OCI-LY1 (cell line): ENCODE data around the gene CLCN6.

ENCODE experiments used
- H2AFZ ChIP-seq: fragments of 200-600 bp; sonication (generic), shearing (Covaris generic); 2 replicates; pipeline ENCODE4 v1.6.0; 2014; ENCODE audit warnings: antibody characterized with exemption, mild to moderate bottlenecking, low read length
- H3F3A ChIP-seq: fragments of 200-600 bp; sonication (generic), shearing (Covaris generic); 2 replicates; pipeline ENCODE4 v1.6.0; 2014; ENCODE audit warnings: mild to moderate bottlenecking, antibody characterized with exemption, low read length, moderate library complexity; ENCODE audit not compliant: insufficient read depth
- H3K27ac ChIP-seq: fragments of 200-600 bp; sonication (generic); 2 replicates; pipeline ENCODE4 v1.5.1; 2014; ENCODE audit warnings: low read length, mixed run types, mild to moderate bottlenecking, low read depth; ENCODE audit not compliant: poor library complexity, severe bottlenecking
- H3K27me3 ChIP-seq: fragments of 200-600 bp; sonication (generic); 2 replicates; pipeline ENCODE4 v1.6.0; 2014; ENCODE audit warnings: antibody characterized with exemption, mild to moderate bottlenecking, low read length, moderate library complexity; ENCODE audit not compliant: insufficient read depth
- H3K36me3 ChIP-seq: fragments of 200-600 bp; sonication (generic); 2 replicates; pipeline ENCODE4 v1.6.1; 2014; ENCODE audit warnings: mild to moderate bottlenecking, antibody characterized with exemption, low read length, moderate library complexity, mixed read lengths; ENCODE audit not compliant: insufficient read depth
- H3K4me1 ChIP-seq: fragments of 200-600 bp; sonication (generic); 2 replicates; pipeline ENCODE4 v1.5.1; 2014; ENCODE audit warnings: mild to moderate bottlenecking, low read length, moderate library complexity; ENCODE audit not compliant: insufficient read depth, severe bottlenecking
- H3K4me2 ChIP-seq: fragments of 200-600 bp; sonication (generic), shearing (Covaris generic); 2 replicates; pipeline ENCODE4 v1.6.1; 2014; ENCODE audit warnings: low read length
- H3K4me3 ChIP-seq: fragments of 200-600 bp; sonication (generic); 2 replicates; pipeline ENCODE4 v1.5.1; 2014; ENCODE audit warnings: low read length, low read depth, mild to moderate bottlenecking, mixed read lengths; ENCODE audit not compliant: poor library complexity, severe bottlenecking
- H3K79me2 ChIP-seq: fragments of 200-600 bp; shearing (Covaris generic); 2 replicates; pipeline ENCODE4 v1.6.1; 2016; ENCODE audit warnings: mixed run types, low read length, mixed read lengths; ENCODE audit not compliant: insufficient read depth
- H3K9ac ChIP-seq: fragments of 200-600 bp; sonication (generic), shearing (Covaris generic); 2 replicates; pipeline ENCODE4 v1.6.1; 2014; ENCODE audit warnings: mild to moderate bottlenecking, low read length, mixed read lengths
- H3K9me2 ChIP-seq: fragments of 200-600 bp; sonication (generic), shearing (Covaris generic); 2 replicates; pipeline ENCODE4 v1.6.1; 2014; ENCODE audit warnings: low read depth, mild to moderate bottlenecking, low read length, mixed read lengths
- H3K9me3 ChIP-seq: fragments of 200-600 bp; shearing (Covaris generic); 2 replicates; pipeline ENCODE4 v1.6.1; 2014; ENCODE audit warnings: low read length, mixed read lengths
- H4K20me1 ChIP-seq: fragments of 200-600 bp; sonication (generic), shearing (Covaris generic); 2 replicates; pipeline ENCODE4 v1.6.0; 2016; ENCODE audit warnings: mild to moderate bottlenecking, low read length; ENCODE audit not compliant: insufficient read depth
- CTCF ChIP-seq: fragments of 200-600 bp; sonication (generic), shearing (Covaris generic); IDR thresholded peaks from 2 replicates; pipeline ENCODE4 v1.5.1; 2017; ENCODE audit warnings: mild to moderate bottlenecking, antibody characterized with exemption, low read length, moderate library complexity, mixed read lengths
- EZH2 ChIP-seq: fragments of 200-600 bp; sonication (generic), shearing (Covaris generic); IDR thresholded peaks from 2 replicates; pipeline ENCODE4 v1.8.0; 2017; ENCODE audit warnings: borderline replicate concordance, mixed run types, mild to moderate bottlenecking, antibody characterized with exemption, low read length, moderate library complexity, mixed read lengths

Gene CLCN6

GRCh38 chr1:11784256-11784992 lies 21.6 kb upstream of the CLCN6 start:
- Histone ChIP-seq H3K4me2 (no peak overlapping the region), H4K20me1 (no peaks in the 10 kb centered on the region), H3K79me2 (no peaks in the 10 kb centered on the region), H3K9ac (no peak overlapping the region), H3K27me3 (no peaks in the 10 kb centered on the region), H3F3A (no peaks in the 10 kb centered on the region), H3K36me3 (no peaks in the 10 kb centered on the region), H3K4me3 (no peak overlapping the region), H2AFZ (no peak overlapping the region), H3K27ac (peak overlapping the region; percentile 54), H3K4me1 (peaks cover 27% of the 10 kb centered on the region), H3K9me2 (no peaks in the 10 kb centered on the region), H3K9me3 (no peaks in the 10 kb centered on the region)
- no peak for TF ChIP-seq CTCF
- TF ChIP-seq EZH2 = no peak

- no peaks in the 10 kb centered on the region; the same call in 1 of the 2 replicates for H3K36me3 ChIP-seq
- no peak overlapping the region for H3K27ac ChIP-seq
- H4K20me1 ChIP-seq = no peaks in the 10 kb centered on the region
- H2AFZ ChIP-seq = no peak overlapping the region
- peaks cover 27% of the 10 kb centered on the region for H3K4me1 ChIP-seq
- no peak overlapping the region for H3K9ac ChIP-seq
- H3K4me2 ChIP-seq = no peak overlapping the region
- H3K9me2 ChIP-seq = no peaks in the 10 kb centered on the region
- peak; percentile 79 for TF ChIP-seq CTCF
- TF ChIP-seq EZH2 = no peak
- H3K9me3 ChIP-seq = no peaks in the 10 kb centered on the region
- H3F3A ChIP-seq = no peaks in the 10 kb centered on the region
- H3K4me3 ChIP-seq = no peak overlapping the region
- H3K79me2 ChIP-seq = no peaks in the 10 kb centered on the region
- no peaks in the 10 kb centered on the region for H3K27me3 ChIP-seq
These were observed 20.8 kb upstream of the CLCN6 start for GRCh38 chr1:11784993-11785769.

- Histone ChIP-seq H3K79me2 (no peaks in the 10 kb centered on the region), H3K4me3 (no peak overlapping the region), H3K27ac (peak overlapping the region; percentile 20), H3K4me2 (no peak overlapping the region), H3K9ac (no peak overlapping the region), H4K20me1 (no peaks in the 10 kb centered on the region), H2AFZ (no peak overlapping the region), H3K36me3 (peaks cover 4% of the 10 kb centered on the region; the same call in 1 of the 2 replicates), H3K9me3 (no peaks in the 10 kb centered on the region), H3K9me2 (no peaks in the 10 kb centered on the region), H3K27me3 (no peaks in the 10 kb centered on the region), H3F3A (no peaks in the 10 kb centered on the region), H3K4me1 (peaks cover 27% of the 10 kb centered on the region)
- TF ChIP-seq EZH2 = no peak
- no peak for TF ChIP-seq CTCF
These were observed 19.8 kb upstream of the CLCN6 start for GRCh38 chr1:11786168-11786567.
